Peyer's patch (tissue), 4 donors: ENCODE data around the gene NDUFA6. TPM values are rescaled to one million over a fixed set of nuclear protein-coding genes. Genes with fewer than 3 reads are reported as not detected.
A peak's percentile ranks its signal among the peaks of the same experiment; 100 is the strongest.

Experiments used
- DNase-seq, 3 donors: peaks; one replicate each; pipeline ENCODE4 v3.0.0-alpha.2; 2017 to 2019
- H3K27ac ChIP-seq, 4 donors: fragments of 200-600 bp; sonication (generic); one replicate each; pipeline ENCODE4 v1.5.1; 2016 to 2019
- H3K27me3 ChIP-seq, 2 donors: fragments of 200-600 bp; sonication (generic); one replicate each; pipeline ENCODE4 v1.5.1; 2019
- H3K36me3 ChIP-seq, 3 donors: fragments of 200-600 bp; sonication (generic); one replicate each; pipeline ENCODE4 v1.5.1; 2016 to 2019
- H3K4me1 ChIP-seq, 4 donors: fragments of 200-600 bp; sonication (generic); one replicate each; pipeline ENCODE4 v1.5.1; 2016 to 2019
- H3K4me3 ChIP-seq, 4 donors: fragments of 200-600 bp; sonication (generic); 1 replicate in 3 of 4; 2 replicates in 1 of 4; pipeline ENCODE4 v1.5.1; 2016 to 2019; ENCODE audit warnings: mild to moderate bottlenecking in 1 of 4
- H3K9me3 ChIP-seq, 4 donors: fragments of 200-600 bp; sonication (generic); one replicate each; pipeline ENCODE4 v1.5.1; 2016 to 2019; ENCODE audit warnings: mild to moderate bottlenecking in 1 of 4
- CTCF ChIP-seq, 6 experiments: fragments of 450-650 bp in 4 of 6; fragments of 200-600 bp in 2 of 6; sonication (generic) in 1 of 6; IDR thresholded peaks; one replicate each; pipeline ENCODE4 v1.5.1; 2017 to 2019; ENCODE audit warnings: antibody characterized with exemption in 6 of 6, mild to moderate bottlenecking in 3 of 6, moderate library complexity in 1 of 6
- POLR2A ChIP-seq, 2 donors: fragments of 450-650 bp; IDR thresholded peaks; one replicate each; pipeline ENCODE4 v1.5.1; 2017; ENCODE audit warnings: antibody characterized with exemption in 2 of 2, mild to moderate bottlenecking in 2 of 2, moderate library complexity in 2 of 2
- total RNA-seq, 4 donors: library from RNA; depleted of rRNA; stranded (reverse); fragments of >200 nt; gene quantifications; one replicate each; pipeline ENCODE4 v1.1.0, GENCODE V29; 2016

NDUFA6 gene
- total RNA-seq, 4 donors from 2014 or later: 57.2 to 88.1 (median 61.0) TPM

- peaks cover 0 to 23% (median 3%) of the 10 kb centered on the region in 4 donors for H3K4me1 ChIP-seq
- no peaks in the 10 kb centered on the region for H3K27me3 ChIP-seq
- H3K36me3 ChIP-seq: peaks cover 0 to 55% (median 0%) of the 10 kb centered on the region in 3 donors
- TF ChIP-seq CTCF (IDR thresholded peaks at IDR 0.05) (no peak), POLR2A (IDR thresholded peaks at IDR 0.05) (no peak)
- no peak overlapping the region for H3K27ac ChIP-seq
- H3K4me3 ChIP-seq: no peak overlapping the region
- no peaks in the 10 kb centered on the region for H3K9me3 ChIP-seq
- no peak for DNase-seq
These were observed 5.7 kb downstream of the NDUFA6 start for GRCh38 chr22:42084874-42085273.

- TF ChIP-seq POLR2A (IDR thresholded peaks at IDR 0.05) (no peak), CTCF (IDR thresholded peaks at IDR 0.05) (no peak)
- peak in 1 of 3 donors; percentile 33 for DNase-seq
- no peaks in the 10 kb centered on the region for H3K9me3 ChIP-seq
- H3K27me3 ChIP-seq: no peaks in the 10 kb centered on the region
- peaks cover 0 to 52% (median 0%) of the 10 kb centered on the region in 3 donors for H3K36me3 ChIP-seq
- no peak overlapping the region for H3K27ac ChIP-seq
- H3K4me1 ChIP-seq: peaks cover 0 to 20% (median 6%) of the 10 kb centered on the region in 4 donors
- no peak overlapping the region for H3K4me3 ChIP-seq
These were observed 7.5 kb downstream of the NDUFA6 start for GRCh38 chr22:42083119-42083518.

GRCh38 chr22:42080287-42080686 lies 10.3 kb downstream of the NDUFA6 start:
- H3K4me1 ChIP-seq: peaks cover 0 to 26% (median 6%) of the 10 kb centered on the region in 4 donors
- peak in 2 of 3 donors; percentile 46 to 66 for DNase-seq

GRCh38 chr22:42079319-42080251 lies 11.0 kb downstream of the NDUFA6 start, which contains the start of gene SMDT1:
SMDT1 (plus strand) TSS chr22:42079700; CDS start chr22:42079769, 69 bp downstream.
- H3K27ac ChIP-seq: peak within 1 kb of the TSS; percentile 97 to 99 (median 98)
- no peaks in the 10 kb centered on the region for H3K27me3 ChIP-seq
- H3K4me1 ChIP-seq: peaks cover 0 to 26% (median 6%) of the 10 kb centered on the region in 4 donors
- TF ChIP-seq POLR2A (IDR thresholded peaks at IDR 0.05) (peak; percentile 90 to 93), CTCF (IDR thresholded peaks at IDR 0.05) (no peak)
- peak within 1 kb of the TSS; percentile 60 to 74 (median 72) for H3K4me3 ChIP-seq
- H3K36me3 ChIP-seq: peaks cover 0 to 30% (median 0%) of the 10 kb centered on the region in 3 donors
- DNase-seq: peak; percentile 99 to 100 (median 100)
- H3K9me3 ChIP-seq: no peaks in the 10 kb centered on the region

More at GRCh38 chr22:42080287-42080686, 10.3 kb downstream of the NDUFA6 start:
- H3K36me3 ChIP-seq: peaks cover 0 to 37% (median 0%) of the 10 kb centered on the region in 3 donors
- H3K27me3 ChIP-seq: no peaks in the 10 kb centered on the region
- peak overlapping the region; percentile 97 to 99 (median 98) for H3K27ac ChIP-seq
- peak overlapping the region; percentile 60 to 74 (median 72) for H3K4me3 ChIP-seq
- TF ChIP-seq POLR2A (IDR thresholded peaks at IDR 0.05): no peak
- no peak for TF ChIP-seq CTCF (IDR thresholded peaks at IDR 0.05)
- no peaks in the 10 kb centered on the region for H3K9me3 ChIP-seq

- TF ChIP-seq POLR2A (IDR thresholded peaks at IDR 0.05): no peak
- TF ChIP-seq CTCF (IDR thresholded peaks at IDR 0.05): no peak
These were observed 11.9 kb downstream of the NDUFA6 start for GRCh38 chr22:42078469-42079318.

More at GRCh38 chr22:42078469-42079318, 11.9 kb downstream of the NDUFA6 start:
- Histone ChIP-seq H3K27ac (peak overlapping the region; percentile 97 to 99 (median 98)), H3K27me3 (no peaks in the 10 kb centered on the region), H3K36me3 (peaks cover 0 to 22% (median 0%) of the 10 kb centered on the region in 3 donors), H3K4me3 (peak overlapping the region; percentile 60 to 74 (median 72)), H3K4me1 (peaks cover 0 to 29% (median 8%) of the 10 kb centered on the region in 4 donors), H3K9me3 (no peaks in the 10 kb centered on the region)
- DNase-seq: peak in 1 of 3 donors; percentile 55
